Measurements from ENCODE around the gene STAB1.
A peak's percentile ranks its signal among the peaks of the same experiment; 100 is the strongest.

STAB1 gene

GRCh38 chr3:52454250-52454937, 40.7 kb upstream of the STAB1 start (continued):
- TF ChIP-seq POU6F1 (CRISPR knock-in tag; IDR thresholded peaks at IDR 0.05; ENCODE audit: borderline replicate concordance, low read depth) (no peak), ZNF565 (CRISPR knock-in tag; conservative IDR thresholded peaks at IDR 0.05; ENCODE audit: low read depth) (no peak)

GRCh38 chr3:52454938-52455282, 40.2 kb upstream of the STAB1 start:
- TF ChIP-seq RARB (CRISPR knock-in tag; IDR thresholded peaks at IDR 0.05): no peak
- TF ChIP-seq ZFP30 (CRISPR knock-in tag; IDR thresholded peaks at IDR 0.05): no peak
- TF ChIP-seq ZNF8 (CRISPR knock-in tag; IDR thresholded peaks at IDR 0.05): no peak
- TF ChIP-seq TCF4 (CRISPR knock-in tag; IDR thresholded peaks at IDR 0.05; ENCODE audit: borderline replicate concordance): no peak
- no peak for ATAC-seq

- peak; percentile 80 for ATAC-seq
- no peak for TF ChIP-seq PATZ1 (CRISPR knock-in tag; IDR thresholded peaks at IDR 0.05; ENCODE audit: borderline replicate concordance)
Measured at GRCh38 chr3:52455283-52456168, 39.6 kb upstream of the STAB1 start, which contains the start of gene NISCH. TSS of gene NISCH (plus strand) at chr3:52455604. CDS start at chr3:52455642, 38 bp downstream.

- TF ChIP-seq CREB5 (CRISPR knock-in tag; IDR thresholded peaks at IDR 0.05; ENCODE audit: low read depth) (no peak), PATZ1 (CRISPR knock-in tag; IDR thresholded peaks at IDR 0.05; ENCODE audit: borderline replicate concordance) (no peak)
- peak; percentile 68 for ATAC-seq
Measured at GRCh38 chr3:52456169-52456799, 38.9 kb upstream of the STAB1 start.

- no peak for ATAC-seq
- TF ChIP-seq PATZ1 (CRISPR knock-in tag; IDR thresholded peaks at IDR 0.05; ENCODE audit: borderline replicate concordance): no peak
- TF ChIP-seq OSR1 (CRISPR knock-in tag; IDR thresholded peaks at IDR 0.05): no peak
- TF ChIP-seq TOX (CRISPR knock-in tag; IDR thresholded peaks at IDR 0.05; ENCODE audit: borderline replicate concordance): no peak
- no peak for TF ChIP-seq CSDC2 (CRISPR knock-in tag; IDR thresholded peaks at IDR 0.05)
- no peak for TF ChIP-seq PPARA (CRISPR knock-in tag; IDR thresholded peaks at IDR 0.05; ENCODE audit: borderline replicate concordance)
- TF ChIP-seq TSHZ2 (CRISPR knock-in tag; IDR thresholded peaks at IDR 0.05): no peak
- no peak for TF ChIP-seq ZFP30 (CRISPR knock-in tag; IDR thresholded peaks at IDR 0.05)
- TF ChIP-seq ISL1 (CRISPR knock-in tag; IDR thresholded peaks at IDR 0.05): no peak
- no peak for TF ChIP-seq ZC3H10 (CRISPR knock-in tag; IDR thresholded peaks at IDR 0.05)
- no peak for TF ChIP-seq BACH2 (CRISPR knock-in tag; IDR thresholded peaks at IDR 0.05; ENCODE audit: borderline replicate concordance)
Measured at GRCh38 chr3:52456800-52457183, 38.3 kb upstream of the STAB1 start.
